Measurements from ENCODE around the gene C1orf116.

C1orf116 gene

DNA sequence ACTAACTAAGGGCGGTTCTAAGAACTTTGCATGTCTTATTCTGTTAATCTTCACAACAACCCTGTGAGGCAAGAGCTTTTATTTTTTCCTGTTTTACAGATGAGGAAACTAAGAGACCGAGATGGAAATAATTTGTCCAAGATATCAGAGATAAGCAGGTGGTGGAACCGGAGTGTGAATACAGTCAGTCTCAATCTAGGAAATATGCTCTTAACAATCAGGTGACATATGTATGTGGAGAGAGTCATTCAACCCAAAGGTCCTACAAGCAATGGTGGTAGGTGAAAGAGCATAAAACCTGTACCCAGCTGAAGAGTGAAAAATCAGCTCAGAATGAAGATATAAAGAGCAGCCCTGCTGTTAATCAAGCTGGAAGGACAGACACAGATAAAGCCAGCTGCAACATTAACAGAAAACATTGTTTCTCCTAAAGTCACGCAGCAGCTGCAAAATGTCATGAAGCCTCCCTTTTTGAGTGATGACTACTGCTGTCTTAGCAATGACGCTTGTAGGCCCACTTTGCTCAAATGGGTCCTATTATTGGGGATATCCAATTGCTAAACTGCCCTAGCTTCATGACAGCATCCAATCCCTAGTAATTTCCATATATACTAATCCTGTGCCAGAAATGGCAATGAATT lies 31.8 kb downstream of the C1orf116 start:
- no peak for DNase-seq

GRCh38 chr1:206998816-206999215 lies 33.7 kb downstream of the C1orf116 start:
- no peak for DNase-seq

DNA sequence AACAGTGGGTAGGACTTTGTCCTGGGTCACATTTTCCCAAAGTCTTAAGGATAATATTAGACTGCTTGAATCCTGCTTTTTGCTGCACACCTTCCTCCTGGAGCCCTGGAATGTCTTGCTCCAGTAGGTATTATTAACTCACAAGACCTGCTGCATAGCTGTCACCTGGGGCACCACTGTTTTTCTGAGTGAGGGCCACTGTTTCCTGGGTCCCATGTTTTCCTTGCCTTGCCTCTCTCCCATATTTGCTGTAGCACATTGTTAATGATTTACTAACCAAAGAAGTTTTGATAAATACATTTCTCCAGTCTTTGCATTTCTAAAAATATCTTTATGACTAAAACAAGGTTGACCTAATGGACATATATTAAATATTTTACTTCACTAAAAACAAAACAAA lies 39.8 kb downstream of the C1orf116 start:
- DNase-seq: no peak

DNA sequence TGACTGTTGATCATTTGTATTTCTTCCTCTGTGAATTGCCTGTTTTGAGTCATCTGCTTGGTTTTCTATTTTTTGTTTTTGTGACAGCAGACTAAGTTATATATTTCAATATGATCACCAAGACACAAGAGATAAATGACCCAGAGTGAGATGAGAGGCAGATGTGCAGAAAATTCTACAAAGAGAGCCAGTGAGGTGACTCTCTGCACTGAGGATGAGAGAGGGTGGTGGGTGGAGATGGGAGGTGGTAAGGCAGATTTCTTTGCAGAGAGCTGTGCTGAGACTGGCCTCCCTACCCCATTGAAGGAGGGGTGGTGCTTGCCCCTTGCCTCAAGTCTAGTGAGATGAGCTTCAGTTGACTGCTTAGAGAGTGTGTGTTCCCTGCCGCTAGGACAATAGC lies 44.7 kb downstream of the C1orf116 start:
- DNase-seq: no peak

DNA sequence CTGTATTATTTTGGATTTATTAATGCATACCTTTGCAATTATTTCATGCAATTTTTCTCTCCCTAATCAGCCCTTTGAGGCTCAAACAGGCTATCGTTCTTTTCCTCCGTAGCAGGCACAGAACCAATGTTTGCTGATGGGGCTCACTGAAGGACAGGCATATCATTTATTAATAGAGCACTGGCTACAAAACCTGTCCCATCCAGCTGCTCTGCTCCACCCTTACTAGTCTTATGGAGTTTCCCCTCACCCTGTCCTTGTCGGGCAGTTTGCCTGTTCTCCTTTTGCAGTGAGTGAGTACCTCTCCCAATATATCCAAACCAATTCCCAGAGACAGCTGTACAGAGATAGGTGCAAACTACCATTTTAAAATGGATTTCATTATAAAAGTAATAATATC lies 45.7 kb downstream of the C1orf116 start:
- no peak for DNase-seq

GRCh38 chr1:206986402-206986801 lies 46.2 kb downstream of the C1orf116 start:
- no peak for DNase-seq

- DNase-seq: no peak
These were observed 47.3 kb downstream of the C1orf116 start for GRCh38 chr1:206985162-206985749.

DNA sequence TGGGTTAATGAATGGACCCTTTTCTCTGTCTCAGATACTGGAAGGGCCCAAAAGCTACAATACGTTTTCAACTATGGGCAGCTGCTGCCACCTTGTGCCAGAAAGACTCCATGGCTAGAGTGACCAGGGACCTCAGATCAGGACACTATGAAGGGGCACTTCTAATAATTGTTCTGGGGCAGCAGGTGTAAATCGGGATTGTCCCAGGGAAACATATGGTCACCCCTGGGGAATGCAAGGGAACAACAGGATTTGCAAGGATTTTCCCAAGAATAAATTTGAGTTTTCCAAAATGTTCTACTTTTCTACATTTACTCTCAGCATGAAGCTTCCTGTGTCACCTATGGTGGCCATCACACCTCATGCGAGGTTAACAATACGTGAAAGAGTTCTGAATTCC lies 50.3 kb downstream of the C1orf116 start:
- peak in 37 of 58 donors; percentile 5 to 67 (median 32) for DNase-seq

DNA sequence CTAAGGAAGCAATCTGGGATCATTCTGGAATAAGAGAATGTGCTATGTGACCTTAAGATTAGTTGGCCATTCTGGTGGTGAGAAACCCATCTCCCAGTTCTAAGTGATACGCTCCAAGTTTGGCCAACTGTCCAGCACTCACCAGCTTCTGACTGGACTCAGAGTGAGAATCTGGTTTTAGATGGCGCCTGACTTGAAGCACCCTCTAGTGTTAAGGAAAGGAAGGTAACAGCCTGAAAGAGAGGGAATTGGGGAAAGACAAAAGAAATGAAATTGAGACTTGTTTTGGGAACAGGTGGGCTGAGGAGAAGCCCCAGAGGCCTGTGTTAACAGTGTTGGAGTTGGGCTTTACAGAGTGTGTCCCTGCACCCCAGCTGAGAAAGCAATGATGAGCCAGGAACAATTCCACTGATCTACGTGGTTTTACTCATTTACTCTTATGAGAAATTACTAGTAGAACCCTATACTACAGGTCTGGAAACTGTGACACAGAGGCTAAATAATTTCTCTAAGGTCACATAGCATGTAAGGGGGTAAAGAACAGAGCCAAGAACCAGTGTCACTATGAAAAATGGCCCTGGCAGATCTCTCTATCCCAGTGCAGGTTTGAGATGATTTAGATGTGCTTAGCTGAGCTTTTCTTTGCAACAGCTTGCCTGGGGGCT lies 53.0 kb downstream of the C1orf116 start:
- no peak for DNase-seq

DNA sequence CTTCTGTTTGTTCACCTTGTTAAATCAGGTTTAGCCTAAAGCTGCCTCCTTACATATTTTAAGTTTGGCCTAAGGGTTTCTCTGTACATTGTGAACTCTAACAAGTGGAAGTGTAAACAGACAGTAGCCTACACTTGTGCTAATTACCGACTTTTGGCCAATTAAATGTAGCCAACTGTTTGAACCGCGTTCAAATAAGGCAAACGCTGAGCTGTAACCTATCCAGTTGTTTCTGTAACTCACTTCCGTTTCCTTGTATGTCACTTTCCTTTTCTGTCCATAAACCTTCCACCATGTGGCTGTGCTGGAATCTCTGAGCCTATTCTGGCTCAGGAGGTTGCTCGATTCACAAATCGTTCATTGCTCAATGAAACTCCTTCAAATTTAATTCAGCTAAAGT lies 54.3 kb downstream of the C1orf116 start:
- DNase-seq: no peak

DNA sequence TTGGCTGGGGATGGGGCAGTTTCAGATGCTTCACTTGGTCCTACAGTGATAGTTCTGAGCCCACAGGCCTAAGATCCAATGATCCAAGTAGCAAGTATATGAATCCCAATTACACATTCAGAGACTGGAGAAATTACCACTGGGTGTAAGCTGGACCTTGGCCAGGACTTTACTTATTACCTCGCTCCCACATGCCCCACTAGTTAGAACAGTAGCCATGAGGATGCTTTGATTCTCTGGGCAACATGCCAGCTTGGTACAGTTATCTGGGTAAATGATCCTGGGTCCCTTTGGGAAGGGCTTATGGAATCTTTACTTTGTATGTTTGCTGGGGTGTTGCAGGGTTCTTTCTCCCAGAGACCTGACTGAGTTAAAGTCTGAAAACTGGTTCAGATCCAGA lies 57.2 kb downstream of the C1orf116 start:
- DNase-seq: no peak

DNA sequence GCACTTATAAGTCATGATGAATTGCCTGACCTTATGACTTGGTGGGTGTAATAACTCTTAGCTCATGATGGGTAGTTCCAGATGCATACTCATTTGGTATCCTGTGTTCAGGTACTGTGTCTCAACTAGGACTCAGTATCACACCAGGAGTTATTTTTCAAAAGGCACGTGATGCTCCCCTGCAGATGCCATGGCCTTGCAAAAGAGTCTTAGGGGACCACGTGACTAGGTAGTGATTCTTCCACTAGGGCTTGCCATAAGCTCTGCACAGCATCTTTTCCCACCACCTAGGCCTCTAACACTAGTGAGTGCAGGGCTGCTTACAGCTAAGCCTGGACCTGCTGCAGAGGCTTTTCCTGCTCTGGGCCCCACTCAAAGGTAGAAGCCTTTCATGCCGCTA lies 58.4 kb downstream of the C1orf116 start:
- no peak for DNase-seq

- no peak for DNase-seq
These were observed 59.8 kb downstream of the C1orf116 start for GRCh38 chr1:206972728-206973127.

GRCh38 chr1:206971029-206971655 lies 61.4 kb downstream of the C1orf116 start:
- no peak for DNase-seq

GRCh38 chr1:206970446-206970845 lies 62.1 kb downstream of the C1orf116 start, which contains the start of gene FCAMR:
Gene FCAMR (minus strand): TSS chr1:206970460. CDS start chr1:206970125, 335 bp downstream.
- DNase-seq: no peak

DNA sequence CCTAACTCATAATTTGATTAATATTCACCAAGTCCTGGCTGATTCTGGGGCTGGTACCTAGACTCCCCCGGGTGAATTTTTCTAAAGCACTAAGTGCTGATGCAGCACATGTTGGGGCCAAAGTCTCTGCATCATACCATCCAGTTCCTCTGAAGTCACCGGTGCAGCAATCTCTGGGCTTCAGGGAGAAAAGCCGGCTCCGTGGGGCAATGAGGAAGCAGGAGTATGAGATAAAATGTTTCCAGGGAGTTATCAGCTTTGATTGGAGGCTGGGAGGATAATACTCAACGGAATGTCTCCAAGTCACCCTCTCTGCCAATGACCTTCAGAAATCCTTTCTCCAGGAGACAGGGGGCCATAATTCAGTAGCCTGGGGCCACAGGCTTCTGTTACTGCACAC lies 63.5 kb downstream of the C1orf116 start:
- no peak for DNase-seq
